NCI-H524 treated with DMSO at 0.1 percent for 48 hours (cell line): ENCODE results near the gene CHL1.

ENCODE experiments used
- DNase-seq: peaks from one replicate; lab custom pipeline; 2025; lab: John Stamatoyannopoulos, UW

The CHL1 gene

GRCh38 chr3:278300-279064 lies 81.9 kb downstream of the CHL1 start:
- DNase-seq, result peak; percentile 83

- no peak for DNase-seq
Measured at GRCh38 chr3:279325-279724, 82.8 kb downstream of the CHL1 start.

- DNase-seq, result no peak
Measured at GRCh38 chr3:280681-281080, 84.1 kb downstream of the CHL1 start.

- no peak for DNase-seq
Measured at GRCh38 chr3:284322-284721, 87.8 kb downstream of the CHL1 start.

- DNase-seq, result no peak
Measured at GRCh38 chr3:288417-288816, 91.9 kb downstream of the CHL1 start.

- DNase-seq, result no peak
Measured at GRCh38 chr3:291028-291427, 94.5 kb downstream of the CHL1 start.

GRCh38 chr3:291646-292436 lies 95.3 kb downstream of the CHL1 start:
- DNase-seq, result no peak

- DNase-seq, result no peak
Measured at GRCh38 chr3:294096-294495, 97.5 kb downstream of the CHL1 start.

- DNase-seq, result no peak
Measured at GRCh38 chr3:294581-294980, 98.0 kb downstream of the CHL1 start.

- DNase-seq, result no peak
Measured at GRCh38 chr3:295166-295565, 98.6 kb downstream of the CHL1 start.

GRCh38 chr3:297585-297984 lies 101.0 kb downstream of the CHL1 start:
- DNase-seq, result no peak

GRCh38 chr3:299590-300301 lies 103.2 kb downstream of the CHL1 start:
- no peak for DNase-seq

GRCh38 chr3:307182-307581 lies 110.6 kb downstream of the CHL1 start:
- DNase-seq, result no peak

GRCh38 chr3:308597-309321 lies 112.2 kb downstream of the CHL1 start:
- DNase-seq, result no peak

- DNase-seq, result no peak
Measured at GRCh38 chr3:312160-312733, 115.7 kb downstream of the CHL1 start.

- DNase-seq, result no peak
Measured at GRCh38 chr3:312911-313310, 116.3 kb downstream of the CHL1 start.

GRCh38 chr3:317012-317411 lies 120.4 kb downstream of the CHL1 start:
- DNase-seq, result no peak

- no peak for DNase-seq
Measured at GRCh38 chr3:318903-319302, 122.3 kb downstream of the CHL1 start.

GRCh38 chr3:324423-324822 lies 127.9 kb downstream of the CHL1 start:
- DNase-seq, result no peak

- no peak for DNase-seq
Measured at GRCh38 chr3:325495-325894, 128.9 kb downstream of the CHL1 start.

GRCh38 chr3:330494-331115 lies 134.0 kb downstream of the CHL1 start:
- DNase-seq, result no peak
